Transverse colon (tissue), 3 donors: ENCODE results near the gene MYO15B.

ENCODE experiments used
- EP300 ChIP-seq: sonication (generic); formaldehyde crosslinking; IDR thresholded peaks from one replicate; pipeline ENCODE4 v1.6.1; 2017; ENCODE audit warnings: antibody characterized with exemption, low read depth
- POLR2A ChIP-seq: fragments of 450-650 bp; IDR thresholded peaks from one replicate; pipeline ENCODE4 v1.6.1; 2016; ENCODE audit warnings: antibody characterized with exemption, mild to moderate bottlenecking, moderate library complexity
- TF ChIP-seq, protein P1 (sequence below), 5 experiments: fragments of 200-600 bp in 3 of 5; fragments of 450-650 bp in 2 of 5; sonication (generic) in 3 of 5; IDR thresholded peaks; 1 replicate in 2 of 5; 2 replicates in 3 of 5; pipeline ENCODE4 v1.5.1; 2016 to 2017; ENCODE audit warnings: antibody characterized with exemption in 5 of 5, inconsistent platforms in 3 of 5, mild to moderate bottlenecking in 2 of 5, moderate library complexity in 1 of 5

- TF ChIP-seq, protein P1, sequence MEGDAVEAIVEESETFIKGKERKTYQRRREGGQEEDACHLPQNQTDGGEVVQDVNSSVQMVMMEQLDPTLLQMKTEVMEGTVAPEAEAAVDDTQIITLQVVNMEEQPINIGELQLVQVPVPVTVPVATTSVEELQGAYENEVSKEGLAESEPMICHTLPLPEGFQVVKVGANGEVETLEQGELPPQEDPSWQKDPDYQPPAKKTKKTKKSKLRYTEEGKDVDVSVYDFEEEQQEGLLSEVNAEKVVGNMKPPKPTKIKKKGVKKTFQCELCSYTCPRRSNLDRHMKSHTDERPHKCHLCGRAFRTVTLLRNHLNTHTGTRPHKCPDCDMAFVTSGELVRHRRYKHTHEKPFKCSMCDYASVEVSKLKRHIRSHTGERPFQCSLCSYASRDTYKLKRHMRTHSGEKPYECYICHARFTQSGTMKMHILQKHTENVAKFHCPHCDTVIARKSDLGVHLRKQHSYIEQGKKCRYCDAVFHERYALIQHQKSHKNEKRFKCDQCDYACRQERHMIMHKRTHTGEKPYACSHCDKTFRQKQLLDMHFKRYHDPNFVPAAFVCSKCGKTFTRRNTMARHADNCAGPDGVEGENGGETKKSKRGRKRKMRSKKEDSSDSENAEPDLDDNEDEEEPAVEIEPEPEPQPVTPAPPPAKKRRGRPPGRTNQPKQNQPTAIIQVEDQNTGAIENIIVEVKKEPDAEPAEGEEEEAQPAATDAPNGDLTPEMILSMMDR (IDR thresholded peaks at IDR 0.05): no peak
- TF ChIP-seq POLR2A (no peak), EP300 (no peak)
Measured at GRCh38 chr17:75590849-75591721, 3.5 kb downstream of the MYO15B start.
